HG03575 (cell line): ENCODE measurements around the gene ANO6.

Experiments used
- ATAC-seq: cut with Tn5 transposase; IDR thresholded peaks from one replicate; pipeline ENCODE4 v1.9.1; 2021; ENCODE audit not compliant: unreplicated experiment, insufficient number of reproducible peaks, low FRiP score; ENCODE audit errors: extremely low read depth

Gene ANO6

DNA sequence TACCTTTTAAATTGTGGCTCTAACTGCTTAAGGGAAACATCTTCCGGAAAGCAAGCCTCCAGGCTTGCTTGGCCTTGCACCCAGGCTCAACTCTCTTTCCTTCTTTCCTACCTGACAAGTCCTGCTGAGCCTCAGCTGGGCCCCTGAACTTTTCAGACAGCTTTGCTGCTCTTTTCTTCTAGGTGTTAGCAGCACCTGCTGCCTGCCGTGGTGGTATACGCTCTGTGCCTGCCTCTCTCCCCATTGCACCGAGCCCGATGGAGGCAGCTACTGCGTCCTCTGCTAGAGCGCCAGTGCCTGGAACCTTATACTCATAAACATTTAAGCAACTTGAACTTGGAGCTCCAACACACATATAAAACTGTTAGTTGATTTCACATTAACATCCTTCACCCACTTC, 195.7 kb downstream of the ANO6 start:
- ATAC-seq, result no peak

DNA sequence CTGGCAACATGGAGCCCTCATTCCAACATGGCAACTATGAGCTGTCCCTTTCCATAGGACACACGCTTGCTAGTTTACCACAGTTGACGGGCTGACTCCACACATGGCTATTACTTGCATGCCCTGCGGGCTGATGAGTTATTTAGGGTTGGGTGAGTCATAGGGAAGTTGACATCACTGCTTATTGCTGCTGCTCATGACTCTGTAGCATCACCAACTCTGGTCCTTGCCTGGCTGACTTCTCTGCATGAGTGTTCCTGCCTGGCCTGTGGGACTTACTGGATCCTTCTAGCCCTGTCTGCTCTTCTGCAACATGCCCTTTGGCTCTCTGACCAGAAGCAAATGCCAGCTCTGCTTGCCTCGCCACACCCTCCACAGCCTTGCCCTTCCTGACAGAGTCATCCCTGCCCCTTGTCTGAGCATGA, 199.5 kb downstream of the ANO6 start:
- ATAC-seq, result peak; percentile 93

DNA sequence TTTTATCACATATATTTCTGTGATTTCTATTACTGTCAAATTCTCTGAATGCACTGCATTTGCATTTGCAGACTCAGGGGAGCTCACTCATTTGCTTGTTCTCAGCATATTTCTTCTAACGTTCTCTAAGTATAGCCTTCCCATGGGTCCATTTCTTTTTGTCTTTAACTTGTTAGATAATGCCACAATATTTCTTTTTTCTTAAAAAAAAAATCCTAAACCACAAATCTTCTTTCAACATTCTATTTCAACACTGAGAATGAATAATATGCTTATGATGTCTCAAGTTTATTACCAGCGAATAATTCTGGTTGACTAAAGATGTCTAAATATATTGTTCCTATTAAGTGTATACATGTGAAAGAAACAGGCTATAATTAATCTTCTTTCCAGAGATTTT, 200.2 kb downstream of the ANO6 start:
- no peak for ATAC-seq

DNA sequence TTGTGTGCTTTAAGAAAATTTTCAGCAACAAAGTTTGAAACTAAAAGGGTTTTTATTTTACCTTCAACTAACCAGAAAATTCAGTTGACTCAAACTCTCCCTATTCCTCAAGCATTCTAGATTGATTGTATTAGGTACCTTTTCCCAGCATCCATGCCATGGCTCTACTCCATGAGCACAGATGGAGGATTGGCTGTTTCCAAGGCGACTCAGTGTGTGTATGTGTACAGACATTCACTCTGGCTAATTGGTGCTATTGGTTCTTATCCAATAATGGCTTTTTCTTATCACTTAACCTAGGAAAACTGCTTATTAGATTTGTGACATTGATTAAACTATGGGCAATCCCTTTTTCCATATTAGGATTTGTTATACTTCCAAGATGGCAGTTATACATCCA, 202.6 kb downstream of the ANO6 start:
- no peak for ATAC-seq

DNA sequence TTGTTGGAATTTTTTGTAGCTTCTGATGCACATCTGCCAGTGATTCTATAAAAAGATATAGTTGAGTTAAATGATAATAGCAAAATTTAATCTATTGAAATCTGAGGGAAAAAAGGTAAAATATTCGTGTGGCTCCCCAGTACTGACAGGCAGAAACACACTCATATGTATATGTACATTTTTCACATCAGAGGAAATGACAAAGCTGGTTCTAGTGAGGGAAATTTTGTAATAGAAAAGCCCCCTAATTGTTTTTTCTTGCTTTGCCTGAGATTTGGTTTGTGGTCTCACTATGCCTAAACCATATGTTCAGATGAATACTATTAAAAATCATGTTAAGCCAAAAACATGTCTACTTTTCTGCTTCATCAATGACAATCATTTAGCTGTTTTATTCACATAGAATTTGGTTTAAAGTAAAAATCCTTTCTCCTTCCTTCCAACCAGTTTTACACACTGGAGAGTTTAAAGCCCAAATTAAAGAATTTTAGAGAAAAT, 203.5 kb downstream of the ANO6 start:
- ATAC-seq, result no peak

DNA sequence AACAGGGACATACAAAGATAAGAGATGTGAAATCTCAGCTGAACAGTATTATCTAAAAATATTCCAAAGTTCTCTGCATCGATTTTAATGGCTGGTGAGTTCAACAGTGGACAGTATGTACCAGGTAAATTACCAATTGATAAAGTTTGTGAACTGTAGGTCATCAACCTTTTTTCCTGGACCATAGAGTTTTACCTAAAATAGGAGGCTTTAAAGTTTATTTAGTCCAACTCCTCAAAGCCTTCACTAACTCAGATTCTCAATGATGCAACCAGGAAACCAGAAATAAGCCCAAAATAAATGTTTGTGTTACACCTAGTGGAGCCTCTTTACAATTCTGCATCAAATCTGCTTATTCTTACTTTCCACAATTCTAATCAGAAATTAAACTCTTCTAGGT, 205.8 kb downstream of the ANO6 start:
- ATAC-seq, result no peak

DNA sequence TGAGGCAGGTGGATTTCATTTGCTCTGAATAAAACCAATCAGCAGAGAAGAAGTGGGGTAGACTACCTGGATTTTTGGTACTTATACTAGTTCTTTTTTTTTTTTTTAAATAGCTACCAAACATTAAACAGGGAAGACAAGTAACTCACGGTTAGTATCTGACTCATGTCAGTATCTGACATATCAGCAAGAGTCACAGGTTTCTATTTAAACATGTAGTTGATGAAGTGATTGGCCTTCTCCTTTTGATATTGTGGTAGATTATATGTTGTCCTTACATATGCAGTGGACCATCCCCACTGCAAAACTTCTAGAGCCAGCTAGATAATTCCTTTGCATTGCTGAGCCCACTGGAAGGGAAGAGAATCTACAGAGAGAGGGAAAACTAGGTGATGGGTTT, 208.0 kb downstream of the ANO6 start:
- ATAC-seq, result no peak

DNA sequence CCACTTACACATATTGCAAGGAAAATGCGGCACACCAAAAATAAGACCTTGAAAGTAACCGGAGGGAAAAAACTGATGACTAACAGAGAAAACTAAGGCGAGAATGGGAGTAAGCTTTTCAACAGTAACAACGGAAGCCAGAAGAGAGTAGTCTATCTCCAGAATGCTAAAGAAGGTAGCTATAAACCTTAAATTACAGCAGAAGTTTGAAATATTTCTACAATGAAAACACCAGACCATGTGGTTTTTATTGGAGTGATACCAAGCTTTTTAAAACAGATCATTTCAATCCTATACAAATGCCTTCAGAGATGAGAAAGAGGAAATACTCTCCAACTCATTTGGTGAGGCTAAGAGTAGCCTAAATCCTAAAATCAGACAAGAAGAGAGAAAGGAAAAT, 209.5 kb downstream of the ANO6 start:
- ATAC-seq, result no peak

DNA sequence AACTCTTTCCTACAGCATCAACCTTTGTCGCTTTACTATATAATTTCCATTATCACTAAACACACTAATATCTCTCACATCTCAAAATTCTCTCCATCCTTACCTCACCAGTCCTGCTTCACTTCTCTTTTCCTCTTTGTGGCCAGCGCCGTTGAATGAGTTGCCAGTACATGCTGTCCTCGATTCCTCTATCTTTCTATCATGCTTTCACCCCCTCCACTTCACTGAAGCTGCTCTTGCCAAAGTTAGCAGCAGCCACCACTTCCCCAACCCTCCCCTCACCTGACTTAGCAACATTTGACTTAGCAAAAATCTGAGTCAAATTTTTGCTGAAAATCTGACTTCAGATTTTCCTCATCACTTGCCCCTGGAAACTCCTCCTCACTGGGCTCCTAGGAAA, 210.4 kb downstream of the ANO6 start:
- ATAC-seq, result no peak

DNA sequence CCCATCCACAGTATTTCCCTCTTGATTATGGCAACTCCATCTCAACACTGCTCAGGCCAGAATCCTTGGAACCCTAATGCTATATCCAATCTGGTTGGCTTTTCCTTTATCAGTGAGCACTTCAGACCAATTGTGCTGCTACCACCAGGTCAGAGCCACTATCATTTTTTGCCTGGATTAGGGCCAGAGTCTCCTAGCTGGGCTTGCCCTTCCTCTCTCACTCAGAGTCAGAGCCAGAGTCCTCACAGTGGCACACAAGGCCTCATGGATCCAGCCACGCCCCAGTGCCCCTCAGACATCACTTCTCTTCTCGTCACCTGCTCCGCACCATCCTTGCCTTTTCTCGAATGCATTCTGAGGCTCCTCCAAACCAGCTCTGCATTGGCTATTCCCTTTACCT, 211.1 kb downstream of the ANO6 start:
- no peak for ATAC-seq

DNA sequence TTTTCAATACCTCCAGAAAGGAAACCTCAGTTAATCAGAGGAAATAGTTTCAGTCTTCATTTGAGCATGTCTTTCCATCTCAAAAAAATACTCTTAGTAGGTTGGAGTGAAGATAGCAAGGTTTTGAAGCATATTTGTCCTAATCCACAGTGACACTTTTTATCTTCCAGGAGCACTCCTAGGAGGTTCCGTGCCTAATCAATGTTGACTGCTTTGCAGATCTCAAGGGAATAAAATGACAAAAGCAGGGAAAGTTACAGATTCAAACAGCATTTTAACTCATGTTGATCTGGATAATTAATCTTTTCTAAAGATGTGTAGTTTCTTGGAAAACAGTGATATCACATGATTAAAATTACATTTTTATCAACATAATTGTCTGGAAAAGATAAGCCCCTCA, 213.9 kb downstream of the ANO6 start:
- no peak for ATAC-seq

DNA sequence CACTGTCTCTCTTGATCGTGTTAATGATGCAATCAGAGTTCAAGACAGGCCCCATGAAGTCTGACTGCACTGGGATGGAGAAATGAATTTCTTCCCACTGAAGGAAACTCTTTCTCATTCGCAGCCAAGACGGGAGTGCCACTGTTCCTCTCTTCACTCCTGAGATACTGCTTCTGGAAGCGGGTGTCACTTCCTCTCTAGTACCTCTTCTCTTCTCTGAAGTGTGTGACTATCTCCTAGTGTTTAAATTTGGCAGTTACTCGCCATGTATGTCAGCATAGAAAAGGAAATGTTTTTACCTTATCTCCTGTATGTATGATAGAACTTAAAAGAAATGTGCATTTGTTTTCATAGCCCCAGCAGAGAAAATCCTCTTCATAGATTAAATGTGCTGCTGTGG, 215.2 kb downstream of the ANO6 start:
- no peak for ATAC-seq

DNA sequence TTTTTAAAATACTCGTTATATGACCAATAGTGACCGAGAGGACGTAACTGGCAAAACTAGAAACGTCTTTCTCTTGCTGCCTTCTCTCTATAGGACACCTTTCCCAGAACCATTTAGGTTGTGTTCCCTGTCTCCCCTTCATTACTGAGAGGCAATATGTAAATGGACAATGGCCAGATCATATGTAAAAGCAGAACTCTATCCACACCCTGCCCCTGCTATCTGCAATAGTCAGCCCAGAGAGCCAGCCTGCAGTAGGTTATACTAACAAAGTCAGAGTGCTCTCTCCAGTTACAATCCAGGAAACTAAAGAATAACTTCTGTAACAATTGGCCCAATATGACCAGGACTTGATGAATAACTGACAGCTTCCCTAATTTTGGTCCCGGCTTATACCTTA, 216.8 kb downstream of the ANO6 start:
- ATAC-seq, result no peak

DNA sequence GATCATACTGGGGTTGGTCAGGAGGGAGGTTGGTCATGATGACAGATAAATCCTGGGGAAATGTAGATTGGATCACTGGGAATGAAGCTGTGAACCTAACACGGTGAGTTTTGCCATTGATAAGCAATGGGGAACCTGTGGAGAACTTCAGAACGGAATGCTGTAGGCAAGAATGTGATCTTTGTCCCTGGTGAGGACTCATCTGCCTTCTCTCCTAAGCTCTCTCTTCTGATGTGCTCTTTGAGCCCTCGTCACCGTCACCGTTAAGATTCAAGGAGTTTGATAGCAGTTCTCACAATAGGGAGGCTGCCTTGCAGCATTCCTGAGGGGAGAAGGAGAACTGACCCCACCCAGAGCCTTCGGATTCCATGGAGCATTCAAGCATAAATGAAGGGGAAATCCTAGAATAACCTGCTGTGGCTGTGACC, 217.6 kb downstream of the ANO6 start:
- no peak for ATAC-seq

DNA sequence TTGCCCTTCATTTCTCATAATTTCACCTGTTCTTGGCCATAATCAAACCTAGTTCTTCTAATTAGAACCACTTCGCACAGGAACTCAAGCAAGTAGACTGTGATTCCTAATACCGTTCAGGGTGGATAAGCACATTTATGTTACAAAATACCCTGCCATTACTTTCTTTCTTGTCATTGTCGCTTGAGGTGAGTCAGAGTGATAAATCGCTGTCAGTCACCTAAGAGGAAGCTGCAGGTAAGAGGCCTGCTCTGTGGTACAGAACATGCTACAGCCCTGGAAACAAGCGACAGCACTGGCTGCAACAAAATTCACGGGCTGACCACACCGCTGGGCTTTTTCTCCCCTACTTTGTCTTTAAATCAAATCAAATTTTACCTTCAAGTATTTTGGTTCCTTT, 218.2 kb downstream of the ANO6 start:
- no peak for ATAC-seq

DNA sequence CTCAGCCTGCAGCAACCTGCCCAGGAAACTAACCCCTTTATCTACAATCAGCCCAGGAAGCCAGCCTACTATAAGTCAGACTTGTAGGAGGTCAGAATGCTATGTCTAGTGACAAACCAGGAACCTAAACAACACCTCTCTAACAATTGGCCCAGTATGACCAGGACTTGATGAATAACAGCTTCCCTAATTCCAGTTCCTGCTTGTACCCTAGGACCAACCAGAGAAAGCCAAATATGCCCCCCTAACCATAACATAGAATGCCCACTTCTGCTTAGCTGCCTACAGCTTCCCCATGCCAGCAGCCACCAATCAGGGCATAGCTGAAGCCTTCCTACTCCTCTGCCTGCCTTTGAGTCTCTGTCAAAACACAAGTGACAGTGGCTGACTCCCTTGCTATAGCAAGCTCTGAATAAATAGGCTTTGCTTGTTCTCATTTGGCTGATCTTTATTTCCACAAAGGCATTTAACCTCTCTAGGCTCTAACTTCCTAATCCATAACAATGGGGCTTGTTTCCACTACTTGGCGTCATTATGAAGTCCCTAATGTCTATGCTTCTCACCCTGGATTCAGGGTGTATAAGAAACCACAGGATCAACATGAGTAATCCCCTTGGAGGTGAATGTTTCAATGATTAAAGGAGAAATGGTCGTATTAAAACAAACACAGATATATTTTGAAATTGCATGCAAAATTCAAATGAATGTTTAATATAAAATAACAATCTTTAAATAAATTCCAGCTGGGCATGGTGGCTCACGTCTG, 220.2 kb downstream of the ANO6 start:
- no peak for ATAC-seq

DNA sequence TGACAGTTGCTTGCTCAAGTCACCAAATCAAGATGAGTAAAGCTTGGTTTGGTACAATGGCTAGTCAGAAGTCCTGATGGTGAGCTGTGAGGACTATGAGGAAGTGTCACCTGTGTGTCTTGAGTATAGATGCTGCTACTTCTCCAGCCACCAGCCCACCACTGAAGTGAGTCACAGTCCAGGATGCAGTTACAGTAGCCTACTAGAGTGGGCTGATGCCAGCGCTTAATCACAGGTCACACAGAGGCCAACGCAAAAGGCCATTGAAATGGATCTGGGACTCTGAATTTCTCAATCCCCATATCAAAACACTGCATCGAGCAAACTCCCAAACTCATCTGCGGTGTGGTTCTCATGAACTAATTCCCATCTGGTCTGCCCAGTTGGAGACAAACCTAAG, 223.1 kb downstream of the ANO6 start:
- ATAC-seq, result no peak

DNA sequence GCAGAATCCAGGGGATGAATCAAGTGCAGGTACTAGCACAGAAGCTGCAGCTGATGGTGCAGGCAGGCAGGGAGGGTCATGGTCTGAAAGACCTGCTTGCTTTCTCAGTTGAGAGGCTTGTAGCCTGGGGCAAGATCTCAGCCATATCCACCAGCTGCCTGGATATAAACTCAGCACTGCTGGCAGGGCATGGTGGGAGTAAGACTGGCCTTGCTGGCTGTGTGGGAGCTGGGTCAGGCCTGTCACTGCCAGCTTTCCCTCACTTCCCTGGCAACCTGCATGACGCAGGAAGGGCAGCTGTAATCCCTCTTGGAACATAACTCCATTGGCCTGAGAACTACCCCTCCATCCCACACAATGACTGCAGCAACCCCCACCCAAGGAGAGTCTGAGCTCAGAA, 230.1 kb downstream of the ANO6 start:
- ATAC-seq, result no peak

DNA sequence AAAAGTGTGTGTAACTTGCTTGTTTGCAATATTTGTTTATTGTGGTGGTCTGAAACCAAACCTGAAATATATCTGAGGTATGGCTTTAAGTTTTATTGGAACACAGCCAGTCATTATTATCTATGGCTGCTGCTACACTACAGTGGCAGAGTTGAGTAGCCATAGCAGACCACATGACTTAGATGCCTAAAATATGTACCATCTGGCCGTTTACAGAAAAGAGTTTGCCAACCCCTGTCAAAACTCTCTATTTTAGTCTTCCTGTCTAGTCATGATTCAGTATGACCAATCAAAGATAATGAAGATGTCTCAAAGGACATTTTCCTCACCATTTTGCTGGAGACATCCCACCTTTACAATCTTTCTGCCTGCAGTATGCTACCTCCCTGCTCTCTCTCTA, 242.3 kb downstream of the ANO6 start:
- no peak for ATAC-seq

DNA sequence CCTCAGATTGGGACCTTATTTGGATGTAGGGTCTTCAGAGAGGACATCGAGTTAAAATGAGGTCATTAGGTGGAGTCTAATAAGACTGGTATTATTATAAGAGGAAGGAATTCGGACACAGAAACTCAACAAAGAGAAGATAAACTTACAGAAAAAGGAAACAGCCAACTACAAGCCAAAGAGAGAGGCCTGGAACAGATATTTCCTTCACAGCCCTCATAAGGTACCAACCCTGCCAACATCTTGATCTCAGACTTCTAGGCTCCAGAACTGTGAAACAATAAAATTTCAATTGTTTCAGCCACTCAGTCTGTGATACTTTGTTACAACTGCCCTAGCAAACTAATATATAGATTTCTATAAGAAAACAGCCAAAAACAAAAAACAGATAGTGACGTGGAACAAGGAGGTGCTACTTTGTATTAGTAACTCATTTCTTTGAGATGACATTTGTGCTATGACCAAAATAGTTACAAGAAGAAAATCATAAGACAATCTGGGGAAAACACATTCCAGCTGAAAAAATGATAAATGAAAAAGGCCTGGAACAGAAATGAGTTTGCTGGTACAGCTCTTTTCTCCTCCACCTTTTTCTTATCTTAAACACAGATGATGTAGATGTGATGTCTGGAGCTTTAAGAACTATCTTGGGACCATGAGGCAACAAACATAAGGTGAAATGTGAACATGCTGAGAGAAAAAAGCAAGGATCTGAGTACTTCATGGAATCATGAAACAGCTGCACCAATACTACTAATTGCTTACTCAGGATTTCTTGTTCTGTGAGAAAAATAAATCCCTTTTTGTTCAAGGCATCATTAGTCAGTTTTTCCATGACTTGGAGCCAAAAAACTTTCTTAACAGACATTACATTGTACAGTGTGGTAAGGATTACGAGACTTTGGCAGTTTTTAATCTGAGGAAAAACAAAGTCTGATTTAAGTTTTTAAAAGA, 243.2 kb downstream of the ANO6 start:
- no peak for ATAC-seq
